HepG2 (cell line): ENCODE measurements around the gene CTSA. TPM values are rescaled to one million over a fixed set of nuclear protein-coding genes. Genes with fewer than 3 reads are reported as not detected.

ENCODE experiments used
- AGO1 ChIP-seq: fragments of 200-400 bp; formaldehyde crosslinking; IDR thresholded peaks from 2 replicates; pipeline ENCODE4 v1.6.1; 2017; ENCODE audit warnings: mild to moderate bottlenecking, low read depth, low read length, moderate library complexity; ENCODE audit not compliant: poor library complexity, severe bottlenecking
- HMG20A ChIP-seq: IDR thresholded peaks from 2 replicates; pipeline ENCODE4 v1.6.1; 2016; ENCODE audit warnings: borderline replicate concordance
- HOXA9 ChIP-seq: sonication (generic); formaldehyde crosslinking; IDR thresholded peaks from 2 replicates; pipeline ENCODE4 v1.8.1; 2022; ENCODE audit warnings: missing genetic modification reagents, mild to moderate bottlenecking, moderate library complexity, borderline replicate concordance
- KLF13 ChIP-seq: sonication (generic); formaldehyde crosslinking; IDR thresholded peaks from 2 replicates; pipeline ENCODE4 v1.4.0; 2020; ENCODE audit warnings: mild to moderate bottlenecking, missing genetic modification reagents
- MXD4 ChIP-seq: IDR thresholded peaks from 2 replicates; pipeline ENCODE4 v1.6.1; 2016; ENCODE audit warnings: mild to moderate bottlenecking, missing biosample characterization, missing genetic modification reagents
- MXI1 ChIP-seq: IDR thresholded peaks from 3 replicates; pipeline ENCODE4 v1.6.1; 2012; ENCODE audit warnings: low read depth, low read length, inconsistent platforms, borderline replicate concordance
- NFE2L1 ChIP-seq: sonication (generic); formaldehyde crosslinking; IDR thresholded peaks from 2 replicates; pipeline ENCODE4 v1.4.0; 2020; ENCODE audit warnings: missing genetic modification reagents, mild to moderate bottlenecking, borderline replicate concordance
- NFE2L2 ChIP-seq: fragments of 150-350 bp; IDR thresholded peaks from 2 replicates; pipeline ENCODE4 v1.6.1; 2014; ENCODE audit warnings: low read length
- NFIC ChIP-seq: IDR thresholded peaks from 2 replicates; pipeline ENCODE4 v1.6.1; 2012; ENCODE audit warnings: mild to moderate bottlenecking, low read length, inconsistent platforms
- POLR2A ChIP-seq, 2 experiments: IDR thresholded peaks; 2 replicates each; pipeline ENCODE4 v1.6.1; 2011; ENCODE audit warnings: low read depth in 2 of 2, low read length in 2 of 2, mild to moderate bottlenecking in 1 of 2, moderate library complexity in 1 of 2; ENCODE audit not compliant: insufficient read depth in 1 of 2
- RELA ChIP-seq: sonication (generic); formaldehyde crosslinking; IDR thresholded peaks from 2 replicates; pipeline ENCODE4 v1.4.0; 2020; ENCODE audit warnings: missing genetic modification reagents
- TAF15 ChIP-seq: fragments of 200-400 bp; formaldehyde crosslinking; IDR thresholded peaks from one replicate; pipeline ENCODE4 v1.6.1; 2018; ENCODE audit warnings: mild to moderate bottlenecking, low read depth, low read length; ENCODE audit not compliant: poor library complexity, severe bottlenecking
- U2AF1 ChIP-seq: fragments of 200-400 bp; formaldehyde crosslinking; optimal IDR thresholded peaks from 2 replicates; pipeline ENCODE3; 2017; ENCODE audit warnings: mild to moderate bottlenecking, low read depth, low read length
- ZBTB7B ChIP-seq: sonication (generic); formaldehyde crosslinking; IDR thresholded peaks from 2 replicates; pipeline ENCODE4 v1.4.0; 2020; ENCODE audit warnings: missing genetic modification reagents
- ZFP1 ChIP-seq: IDR thresholded peaks from 2 replicates; pipeline ENCODE4 v1.6.1; 2016
- ZNF101 ChIP-seq: sonication (generic); formaldehyde crosslinking; IDR thresholded peaks from 2 replicates; pipeline ENCODE4 v1.4.0; 2020; ENCODE audit warnings: mild to moderate bottlenecking, low read depth, missing genetic modification reagents, borderline replicate concordance
- ZNF30 ChIP-seq: sonication (generic); formaldehyde crosslinking; IDR thresholded peaks from 2 replicates; pipeline ENCODE4 v1.5.0; 2020; ENCODE audit warnings: mild to moderate bottlenecking, missing genetic modification reagents
- ZNF432 ChIP-seq: sonication (generic); formaldehyde crosslinking; IDR thresholded peaks from 2 replicates; pipeline ENCODE4 v1.5.0; 2020; ENCODE audit warnings: missing genetic modification reagents, mild to moderate bottlenecking, borderline replicate concordance
- ZNF44 ChIP-seq: sonication (generic); formaldehyde crosslinking; IDR thresholded peaks from 2 replicates; pipeline ENCODE4 v1.5.1; 2020; ENCODE audit warnings: mild to moderate bottlenecking, missing genetic modification reagents
- ZNF567 ChIP-seq: sonication (generic); formaldehyde crosslinking; IDR thresholded peaks from 2 replicates; pipeline ENCODE4 v1.8.1; 2023; ENCODE audit warnings: mild to moderate bottlenecking, missing genetic modification reagents, borderline replicate concordance
- ZNF790 ChIP-seq: sonication (generic); formaldehyde crosslinking; IDR thresholded peaks from 2 replicates; pipeline ENCODE4 v1.8.0; 2022; ENCODE audit warnings: missing genetic modification reagents, mild to moderate bottlenecking, borderline replicate concordance
- ZSCAN12 ChIP-seq: sonication (generic); formaldehyde crosslinking; IDR thresholded peaks from 2 replicates; pipeline ENCODE4 v1.9.0; 2021; ENCODE audit warnings: mild to moderate bottlenecking, missing genetic modification reagents
- polyA plus RNA-seq, 8 experiments: library from polyadenylated mRNA; depleted of rRNA in 3 of 8; stranded (reverse) in 7 of 8; unstranded in 1 of 8; fragments of >200 nt; fragmentation: Illumina TruSeq in 4 of 8; extraction: Trizol in 4 of 8; gene quantifications; 2 replicates each; pipeline versions ENCODE4 v1.2.1 to v1.2.3, GENCODE V29; 2011 to 2016; ENCODE audit warnings: low read depth in 4 of 8, missing spikeins in 1 of 8, mixed read lengths in 1 of 8; ENCODE audit not compliant: insufficient read depth in 1 of 8
- total RNA-seq, 5 experiments: library from RNA; depleted of rRNA; stranded (reverse); fragments of >200 nt; fragmentation: Illumina TruSeq; extraction: Trizol; gene quantifications; 2 replicates each; pipeline ENCODE4 v1.2.3, GENCODE V29; 2016; ENCODE audit warnings: low read depth in 1 of 5
- TF ChIP-seq, protein P1 (sequence below), 2 experiments: sonication (generic) in 1 of 2; formaldehyde crosslinking in 1 of 2; IDR thresholded peaks; 2 replicates each; pipeline versions ENCODE4 v1.6.1 to v1.9.0; 2014 to 2022; ENCODE audit warnings: antibody characterized with exemption in 1 of 2, borderline replicate concordance in 1 of 2, inconsistent platforms in 1 of 2, low read depth in 1 of 2, missing genetic modification reagents in 1 of 2
- TF ChIP-seq, protein P2 (sequence below): sonication (generic); formaldehyde crosslinking; IDR thresholded peaks from 2 replicates; pipeline ENCODE4 v1.4.0; 2020; ENCODE audit warnings: mild to moderate bottlenecking, missing genetic modification reagents

CTSA gene
- total and polyA plus RNA-seq, 2 of the 13 experiments (the other 11 are each of a cell fraction or from before 2014, with no cell fraction given), result 202 to 231 TPM

DNA sequence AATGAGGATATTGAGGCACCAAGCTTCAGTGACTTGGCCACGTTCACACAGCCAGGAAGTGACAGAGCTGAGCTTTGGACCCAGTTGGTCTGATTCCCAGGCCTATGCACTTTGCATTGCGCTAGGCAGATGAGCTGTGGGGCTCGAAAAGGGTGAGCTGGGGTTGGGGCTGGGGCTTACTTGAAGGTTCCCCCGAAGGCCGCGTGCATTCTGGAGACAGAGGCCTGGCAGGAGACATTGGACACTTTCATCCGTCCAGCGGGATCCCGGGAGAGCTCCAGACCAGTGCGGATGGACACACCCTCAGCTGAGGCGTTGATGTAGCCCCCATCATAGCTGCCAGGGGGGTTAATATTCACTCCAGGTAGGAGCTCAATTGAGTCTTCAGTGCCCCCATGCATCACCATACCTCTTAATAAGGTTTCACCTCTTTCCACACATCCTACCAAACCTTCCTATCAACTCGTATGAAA, 18.2 kb downstream of the CTSA start (continued):
- TF ChIP-seq, protein P1, sequence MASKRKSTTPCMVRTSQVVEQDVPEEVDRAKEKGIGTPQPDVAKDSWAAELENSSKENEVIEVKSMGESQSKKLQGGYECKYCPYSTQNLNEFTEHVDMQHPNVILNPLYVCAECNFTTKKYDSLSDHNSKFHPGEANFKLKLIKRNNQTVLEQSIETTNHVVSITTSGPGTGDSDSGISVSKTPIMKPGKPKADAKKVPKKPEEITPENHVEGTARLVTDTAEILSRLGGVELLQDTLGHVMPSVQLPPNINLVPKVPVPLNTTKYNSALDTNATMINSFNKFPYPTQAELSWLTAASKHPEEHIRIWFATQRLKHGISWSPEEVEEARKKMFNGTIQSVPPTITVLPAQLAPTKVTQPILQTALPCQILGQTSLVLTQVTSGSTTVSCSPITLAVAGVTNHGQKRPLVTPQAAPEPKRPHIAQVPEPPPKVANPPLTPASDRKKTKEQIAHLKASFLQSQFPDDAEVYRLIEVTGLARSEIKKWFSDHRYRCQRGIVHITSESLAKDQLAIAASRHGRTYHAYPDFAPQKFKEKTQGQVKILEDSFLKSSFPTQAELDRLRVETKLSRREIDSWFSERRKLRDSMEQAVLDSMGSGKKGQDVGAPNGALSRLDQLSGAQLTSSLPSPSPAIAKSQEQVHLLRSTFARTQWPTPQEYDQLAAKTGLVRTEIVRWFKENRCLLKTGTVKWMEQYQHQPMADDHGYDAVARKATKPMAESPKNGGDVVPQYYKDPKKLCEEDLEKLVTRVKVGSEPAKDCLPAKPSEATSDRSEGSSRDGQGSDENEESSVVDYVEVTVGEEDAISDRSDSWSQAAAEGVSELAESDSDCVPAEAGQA (IDR thresholded peaks at IDR 0.05; ENCODE audit: low read depth), result no peak
- TF ChIP-seq, protein P1 (CRISPR knock-in tag; IDR thresholded peaks at IDR 0.05; ENCODE audit: borderline replicate concordance), result no peak
- TF ChIP-seq U2AF1, result no peak
- no peak for TF ChIP-seq KLF13 (CRISPR knock-in tag)
- TF ChIP-seq MXD4 (CRISPR knock-in tag), result peak; percentile 52; the same call in 1 of the 2 replicates
- no peak for TF ChIP-seq NFIC
- TF ChIP-seq ZSCAN12 (CRISPR knock-in tag), result no peak
- peak; percentile 58 to 64; a peak in 3 of 4 replicates for TF ChIP-seq POLR2A (IDR thresholded peaks at IDR 0.05; ENCODE audit: insufficient read depth in 1 of 2, low read depth in 2 of 2, low read length in 2 of 2)
- TF ChIP-seq ZNF567 (CRISPR knock-in tag), result no peak
- TF ChIP-seq ZBTB7B (CRISPR knock-in tag), result peak; percentile 45; the same call in 1 of the 2 replicates
- peak; percentile 33; the same call in 1 of the 3 replicates for TF ChIP-seq MXI1
- no peak for TF ChIP-seq HOXA9
- TF ChIP-seq NFE2L2, result no peak
- TF ChIP-seq ZNF790, result no peak
- TF ChIP-seq, protein P2, sequence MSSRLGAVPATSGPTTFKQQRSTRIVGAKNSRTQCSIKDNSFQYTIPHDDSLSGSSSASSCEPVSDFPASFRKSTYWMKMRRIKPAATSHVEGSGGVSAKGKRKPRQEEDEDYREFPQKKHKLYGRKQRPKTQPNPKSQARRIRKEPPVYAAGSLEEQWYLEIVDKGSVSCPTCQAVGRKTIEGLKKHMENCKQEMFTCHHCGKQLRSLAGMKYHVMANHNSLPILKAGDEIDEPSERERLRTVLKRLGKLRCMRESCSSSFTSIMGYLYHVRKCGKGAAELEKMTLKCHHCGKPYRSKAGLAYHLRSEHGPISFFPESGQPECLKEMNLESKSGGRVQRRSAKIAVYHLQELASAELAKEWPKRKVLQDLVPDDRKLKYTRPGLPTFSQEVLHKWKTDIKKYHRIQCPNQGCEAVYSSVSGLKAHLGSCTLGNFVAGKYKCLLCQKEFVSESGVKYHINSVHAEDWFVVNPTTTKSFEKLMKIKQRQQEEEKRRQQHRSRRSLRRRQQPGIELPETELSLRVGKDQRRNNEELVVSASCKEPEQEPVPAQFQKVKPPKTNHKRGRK (CRISPR knock-in tag), result no peak
- no peak for TF ChIP-seq ZNF432 (CRISPR knock-in tag)
- no peak for TF ChIP-seq ZNF44 (CRISPR knock-in tag)
- TF ChIP-seq NFE2L1 (CRISPR knock-in tag), result no peak
- TF ChIP-seq ZNF30, result no peak
- TF ChIP-seq ZNF101 (CRISPR knock-in tag), result no peak
- TF ChIP-seq AGO1, result no peak
- TF ChIP-seq HMG20A (CRISPR knock-in tag), result no peak
- TF ChIP-seq TAF15, result no peak
- 0 out of 2 replicates have a peak, but pooled peaks have one; percentile 5 for TF ChIP-seq RELA (CRISPR knock-in tag)
- no peak for TF ChIP-seq ZFP1
